ENCODE measurements around the gene ADCY1. TPM values are rescaled to one million over a fixed set of nuclear protein-coding genes. Genes with fewer than 3 reads are reported as not detected.

Gene ADCY1
- total RNA-seq, 3 donors from 2014 or later (not counting 1 experiment from before 2014, with no cell fraction given) = 0.02 to 0.15 TPM; not detected in 1

- ATAC-seq = no peak
- no peak for TF ChIP-seq CTCF (IDR thresholded peaks at IDR 0.05)
- peaks cover 0 to 6% of the 10 kb centered on the region in 2 donors for H3K27me3 Mint-ChIP-seq (ENCODE audit: low read depth in 2 of 2)
- H3K36me3 Mint-ChIP-seq = no peaks in the 10 kb centered on the region
- Histone ChIP-seq H3K27me3 (ENCODE audit: control insufficient read depth, insufficient read depth, low read length) (no peaks in the 10 kb centered on the region), H3K9me3 (ENCODE audit: control insufficient read depth, insufficient read depth, low read length) (no peaks in the 10 kb centered on the region), H3K4me3 (ENCODE audit: low read length) (no peak overlapping the region), H3K36me3 (ENCODE audit: control insufficient read depth, insufficient read depth, low read length) (no peaks in the 10 kb centered on the region), H3K27ac (ENCODE audit: low read length) (no peak overlapping the region), H3K4me1 (ENCODE audit: control insufficient read depth, insufficient read depth, low read length) (no peaks in the 10 kb centered on the region)
- H3K4me3 Mint-ChIP-seq = no peak overlapping the region
- H3K9me3 Mint-ChIP-seq = no peaks in the 10 kb centered on the region
- H3K27ac Mint-ChIP-seq = no peak overlapping the region
- H3K4me1 Mint-ChIP-seq = peaks cover 0 to 6% of the 10 kb centered on the region in 2 donors
- WGBS (ENCODE audit: insufficient coverage) = 66% methylated on average over 10 of the region's 10 CpGs
- DNase-seq = no peak
- intact Hi-C loops (cut with micrococcal nuclease) = no loop called here
Measured at GRCh38 chr7:45689011-45689796, 115.0 kb downstream of the ADCY1 start.

GRCh38 chr7:45689797-45690761, 115.9 kb downstream of the ADCY1 start:
- ATAC-seq = no peak
- H3K27ac Mint-ChIP-seq = no peak overlapping the region

GRCh38 chr7:45690762-45691150, 116.6 kb downstream of the ADCY1 start:
- H3K36me3 Mint-ChIP-seq = no peaks in the 10 kb centered on the region
- H3K4me1 Mint-ChIP-seq = peaks cover 0 to 6% of the 10 kb centered on the region in 2 donors
- H3K4me1 ChIP-seq (ENCODE audit: control insufficient read depth, insufficient read depth, low read length) = no peaks in the 10 kb centered on the region
- H3K4me3 Mint-ChIP-seq = no peak overlapping the region
- no peak for TF ChIP-seq CTCF (IDR thresholded peaks at IDR 0.05)
- H3K4me3 ChIP-seq (ENCODE audit: low read length) = no peak overlapping the region
- intact Hi-C loops (cut with micrococcal nuclease) = no loop called here
- DNase-seq = no peak
- no peak for ATAC-seq
- no peaks in the 10 kb centered on the region for H3K9me3 ChIP-seq (ENCODE audit: control insufficient read depth, insufficient read depth, low read length)
- no peaks in the 10 kb centered on the region for H3K27me3 Mint-ChIP-seq (ENCODE audit: low read depth in 2 of 2)
- H3K27ac ChIP-seq (ENCODE audit: low read length) = no peak overlapping the region
- no peak overlapping the region for H3K27ac Mint-ChIP-seq
- H3K36me3 ChIP-seq (ENCODE audit: control insufficient read depth, insufficient read depth, low read length) = no peaks in the 10 kb centered on the region
- no peaks in the 10 kb centered on the region for H3K27me3 ChIP-seq (ENCODE audit: control insufficient read depth, insufficient read depth, low read length)
- H3K9me3 Mint-ChIP-seq = no peaks in the 10 kb centered on the region

More at GRCh38 chr7:45689797-45690761, 115.9 kb downstream of the ADCY1 start:
- Mint-ChIP-seq H3K4me3 (no peak overlapping the region), H3K4me1 (peaks cover 0 to 6% of the 10 kb centered on the region in 2 donors), H3K27me3 (ENCODE audit: low read depth in 2 of 2) (peaks cover 0 to 4% of the 10 kb centered on the region in 2 donors), H3K36me3 (no peaks in the 10 kb centered on the region), H3K9me3 (no peaks in the 10 kb centered on the region)
- H3K36me3 ChIP-seq (ENCODE audit: control insufficient read depth, insufficient read depth, low read length) = no peaks in the 10 kb centered on the region
- H3K27ac ChIP-seq (ENCODE audit: low read length) = no peak overlapping the region
- no peak for DNase-seq
- H3K4me1 ChIP-seq (ENCODE audit: control insufficient read depth, insufficient read depth, low read length) = no peaks in the 10 kb centered on the region
- intact Hi-C loops (cut with micrococcal nuclease) = no loop called here
- no peaks in the 10 kb centered on the region for H3K9me3 ChIP-seq (ENCODE audit: control insufficient read depth, insufficient read depth, low read length)
- no peaks in the 10 kb centered on the region for H3K27me3 ChIP-seq (ENCODE audit: control insufficient read depth, insufficient read depth, low read length)
- H3K4me3 ChIP-seq (ENCODE audit: low read length) = no peak overlapping the region
- WGBS (ENCODE audit: insufficient coverage) = 74% methylated on average over 15 of the region's 15 CpGs
- no peak for TF ChIP-seq CTCF (IDR thresholded peaks at IDR 0.05)
